ENCODE measurements around the gene EDEM2. TPM values are rescaled to one million over a fixed set of nuclear protein-coding genes. Genes with fewer than 3 reads are reported as not detected.

The EDEM2 gene
- total and polyA plus RNA-seq, 2 of the 4 experiments (the other 2 are of a cell fraction): 19.0 to 27.4 TPM

GRCh38 chr20:35091816-35092523, 55.2 kb downstream of the EDEM2 start:
- H3K36me3 ChIP-seq (ENCODE audit: control insufficient read depth, insufficient read depth, low read length): peaks cover 3% of the 10 kb centered on the region
- WGBS, 2 experiments (ENCODE audit: extremely low coverage in 2 of 2, insufficient read length in 1 of 2): 0% methylated on average over 6 of the region's 28 CpGs; no CpG with 5 or more reads in 1 of the 2 experiments
- no peak for TF ChIP-seq MXI1 (IDR thresholded peaks at IDR 0.05; ENCODE audit: borderline replicate concordance, low read depth, low read length)
- TF ChIP-seq POLR2A (IDR thresholded peaks at IDR 0.05; ENCODE audit: low read depth, low read length): no peak; the same call in 1 of the 2 replicates
- TF ChIP-seq, protein P1, sequence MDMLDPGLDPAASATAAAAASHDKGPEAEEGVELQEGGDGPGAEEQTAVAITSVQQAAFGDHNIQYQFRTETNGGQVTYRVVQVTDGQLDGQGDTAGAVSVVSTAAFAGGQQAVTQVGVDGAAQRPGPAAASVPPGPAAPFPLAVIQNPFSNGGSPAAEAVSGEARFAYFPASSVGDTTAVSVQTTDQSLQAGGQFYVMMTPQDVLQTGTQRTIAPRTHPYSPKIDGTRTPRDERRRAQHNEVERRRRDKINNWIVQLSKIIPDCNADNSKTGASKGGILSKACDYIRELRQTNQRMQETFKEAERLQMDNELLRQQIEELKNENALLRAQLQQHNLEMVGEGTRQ (IDR thresholded peaks at IDR 0.05; ENCODE audit: low read depth, low read length): no peak
- no peak for TF ChIP-seq SMC3 (IDR thresholded peaks at IDR 0.05; ENCODE audit: low read depth, low read length)
- TF ChIP-seq, protein P2, sequence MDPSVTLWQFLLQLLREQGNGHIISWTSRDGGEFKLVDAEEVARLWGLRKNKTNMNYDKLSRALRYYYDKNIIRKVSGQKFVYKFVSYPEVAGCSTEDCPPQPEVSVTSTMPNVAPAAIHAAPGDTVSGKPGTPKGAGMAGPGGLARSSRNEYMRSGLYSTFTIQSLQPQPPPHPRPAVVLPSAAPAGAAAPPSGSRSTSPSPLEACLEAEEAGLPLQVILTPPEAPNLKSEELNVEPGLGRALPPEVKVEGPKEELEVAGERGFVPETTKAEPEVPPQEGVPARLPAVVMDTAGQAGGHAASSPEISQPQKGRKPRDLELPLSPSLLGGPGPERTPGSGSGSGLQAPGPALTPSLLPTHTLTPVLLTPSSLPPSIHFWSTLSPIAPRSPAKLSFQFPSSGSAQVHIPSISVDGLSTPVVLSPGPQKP (IDR thresholded peaks at IDR 0.05; ENCODE audit: borderline replicate concordance, low read depth, low read length): no peak
- 0 out of 2 replicates have a peak, but pooled peaks have one; percentile 6 for TF ChIP-seq CHD1 (IDR thresholded peaks at IDR 0.05; ENCODE audit: low read depth, low read length)
- no peak for TF ChIP-seq RCOR1 (IDR thresholded peaks at IDR 0.05; ENCODE audit: insufficient replicate concordance, low read length)
- H2AK9ac ChIP-seq (replicated peaks; ENCODE audit: low read depth, low read length, poor library complexity): peak overlapping the region; percentile 99
- H4K20me1 ChIP-seq (ENCODE audit: insufficient read depth, low read length): peaks cover 46% of the 10 kb centered on the region
- peak overlapping the region; percentile 65 for H4K5ac ChIP-seq (ENCODE audit: low read depth, low read length)
- peak; percentile 16 for DNase-seq
- BruUV-seq (replicated peaks): TSS peak; percentile 42
- peak overlapping the region; percentile 60 for H2AK5ac ChIP-seq (ENCODE audit: low read depth, low read length)
- peak overlapping the region; percentile 87 for H3K4me3 ChIP-seq (ENCODE audit: insufficient read depth, low read depth, low read length)
- H2BK20ac ChIP-seq (ENCODE audit: low read depth, low read length): no peak overlapping the region
- H4K8ac ChIP-seq (ENCODE audit: low read depth in 2 of 2, low read length in 2 of 2): peak overlapping the region; percentile 86 to 91
- H3K14ac ChIP-seq (replicated peaks; ENCODE audit: low read depth, low read length): peak overlapping the region; percentile 86
- peak overlapping the region; percentile 93 for H3K9ac ChIP-seq (ENCODE audit: low read depth, low read length)
- peaks cover 12% of the 10 kb centered on the region for H3K9me1 ChIP-seq (ENCODE audit: insufficient read depth, low read length)
- peak overlapping the region; percentile 94 for H3K4ac ChIP-seq (ENCODE audit: low read depth, low read length)
- in situ Hi-C loops (cut with MboI; ENCODE audit: low sequenced_read_pairs): no loop called here
- POLR2A ChIA-PET (ENCODE audit: unreplicated experiment): interaction anchor here (0.5 kb wide), 1 partner anchor 507 kb away, joined by 4 read pairs; no protein-coding TSS in a partner anchor
- ATAC-seq (ENCODE audit: low read depth): no peak
- H3K4me2 ChIP-seq (ENCODE audit: low read depth, low read length): peak overlapping the region; percentile 90
- H3K27ac ChIP-seq (ENCODE audit: insufficient read depth, low read length): peak overlapping the region; percentile 96
- H3K27me3 ChIP-seq (ENCODE audit: control insufficient read depth, insufficient read depth, low read length): no peaks in the 10 kb centered on the region
- peak overlapping the region; percentile 90 for H2BK5ac ChIP-seq (ENCODE audit: low read depth, low read length, poor library complexity, severe bottlenecking)
- dilution Hi-C loops (cut with HindIII; ENCODE audit: low sequenced_read_pairs, unreplicated experiment): no loop called here
- peak overlapping the region; percentile 14 for H2BK120ac ChIP-seq (ENCODE audit: low read depth, low read length)
- H2BK15ac ChIP-seq (ENCODE audit: low read depth, low read length): peak overlapping the region; percentile 1; the same call in 1 of the 3 replicates
- H3K18ac ChIP-seq (ENCODE audit: low read depth, low read length): peak overlapping the region; percentile 58
- no peaks in the 10 kb centered on the region for H3K9me3 ChIP-seq (ENCODE audit: control insufficient read depth, insufficient read depth, low read length)
- CTCF ChIA-PET: interaction anchor here (0.7 to 1.0 kb wide), 2 partner anchors 52 to 122 kb away, joined by 3 to 6 read pairs; no protein-coding TSS in a partner anchor
- H2AFZ ChIP-seq (replicated peaks; ENCODE audit: low read length, poor library complexity): peak overlapping the region; percentile 87
- H3K56ac ChIP-seq (ENCODE audit: extremely low read depth, insufficient read depth, low read length): peak overlapping the region; percentile 55
- peaks cover 11% of the 10 kb centered on the region for H3K4me1 ChIP-seq (ENCODE audit: control insufficient read depth, insufficient read depth, low read length)
- H3K23ac ChIP-seq (ENCODE audit: low read depth, low read length): peak overlapping the region; percentile 92
- H3K79me1 ChIP-seq (ENCODE audit: low read depth in 1 of 2, low read length in 2 of 2): peaks cover 0 to 49% of the 10 kb centered on the region in 2 experiments; a peak in 2 of 4 replicates
- intact Hi-C loops (cut with micrococcal nuclease): loop anchor here (1.0 to 10.0 kb wide), 2 partner anchors 218 to 257 kb away; no protein-coding TSS in a partner anchor
- H4K91ac ChIP-seq (ENCODE audit: insufficient read depth, low read depth, low read length): peak overlapping the region; percentile 95

Measured in IMR-90 (cell line).